H9 (cell line): Measurements from ENCODE around the gene SOBP. TPM values are rescaled to one million over a fixed set of nuclear protein-coding genes. Genes with fewer than 3 reads are reported as not detected.

Experiments
- DNase-seq: peaks from one replicate; pipeline ENCODE4 v3.0.0-alpha.2; 2017
- H2AFZ ChIP-seq: one replicate; pipeline ENCODE4 v1.6.1; 2013; ENCODE audit warnings: mild to moderate bottlenecking, low read length, control low read depth, moderate library complexity
- H2AK5ac ChIP-seq: 2 replicates; pipeline ENCODE4 v1.6.1; 2013; ENCODE audit warnings: low read length, control low read depth, mixed read lengths; ENCODE audit not compliant: insufficient read length
- H2BK120ac ChIP-seq: one replicate; pipeline ENCODE4 v1.6.1; 2013; ENCODE audit warnings: low read depth, mild to moderate bottlenecking, low read length, control low read depth, inconsistent platforms; ENCODE audit not compliant: poor library complexity, severe bottlenecking
- H2BK12ac ChIP-seq: 2 replicates; pipeline ENCODE4 v1.6.1; 2013; ENCODE audit warnings: low read length, control low read depth, mixed read lengths, low read depth; ENCODE audit not compliant: insufficient read length
- H2BK15ac ChIP-seq: 2 replicates; pipeline ENCODE4 v1.6.1; 2013; ENCODE audit warnings: low read depth, low read length, control low read depth
- H2BK20ac ChIP-seq: one replicate; pipeline ENCODE4 v1.6.1; 2013; ENCODE audit warnings: low read depth, mild to moderate bottlenecking, low read length, control low read depth, inconsistent platforms; ENCODE audit not compliant: poor library complexity, severe bottlenecking
- H2BK5ac ChIP-seq: 2 replicates; pipeline ENCODE4 v1.6.1; 2013; ENCODE audit warnings: low read length, control low read depth, mixed read lengths; ENCODE audit not compliant: insufficient read length
- H3K14ac ChIP-seq: 2 replicates; pipeline ENCODE4 v1.6.1; 2013; ENCODE audit warnings: low read length, control low read depth; ENCODE audit not compliant: insufficient read depth
- H3K18ac ChIP-seq: 2 replicates; pipeline ENCODE4 v1.6.1; 2013; ENCODE audit warnings: low read depth, mild to moderate bottlenecking, mixed read lengths, low read length, control low read depth; ENCODE audit not compliant: insufficient read length
- H3K23ac ChIP-seq: 2 replicates; pipeline ENCODE4 v1.6.1; 2013; ENCODE audit warnings: low read length, control low read depth, mixed read lengths, low read depth; ENCODE audit not compliant: insufficient read length
- H3K23me2 ChIP-seq: 2 replicates; pipeline ENCODE4 v1.6.1; 2013; ENCODE audit warnings: low read depth, mild to moderate bottlenecking, mixed read lengths, low read length, control low read depth; ENCODE audit not compliant: insufficient read length, poor library complexity, severe bottlenecking
- H3K27ac ChIP-seq: 2 replicates; pipeline ENCODE4 v1.5.1; 2013; ENCODE audit warnings: low read length, control low read depth, mixed read lengths, low read depth; ENCODE audit not compliant: insufficient read length
- H3K27me3 ChIP-seq: 2 replicates; pipeline ENCODE4 v1.6.1; 2013; ENCODE audit warnings: low read length, control low read depth, inconsistent platforms; ENCODE audit not compliant: insufficient read depth
- H3K4ac ChIP-seq: 2 replicates; pipeline ENCODE4 v1.6.1; 2013; ENCODE audit warnings: low read depth, mild to moderate bottlenecking, control low read depth, inconsistent platforms, low read length, moderate library complexity
- H3K4me1 ChIP-seq: 2 replicates; pipeline ENCODE4 v1.6.1; 2013; ENCODE audit warnings: low read length, control low read depth, inconsistent platforms; ENCODE audit not compliant: insufficient read depth
- H3K4me2 ChIP-seq: 2 replicates; pipeline ENCODE4 v1.6.1; 2013; ENCODE audit warnings: low read length, control low read depth, mixed read lengths; ENCODE audit not compliant: insufficient read length, insufficient read depth
- H3K56ac ChIP-seq: 2 replicates; pipeline ENCODE4 v1.6.1; 2013; ENCODE audit warnings: low read depth, mild to moderate bottlenecking, mixed read lengths, low read length, control low read depth; ENCODE audit not compliant: insufficient read length
- H3K79me1 ChIP-seq: 2 replicates; pipeline ENCODE4 v1.6.1; 2013; ENCODE audit warnings: low read depth, mild to moderate bottlenecking, moderate library complexity, low read length, control low read depth, inconsistent platforms; ENCODE audit not compliant: insufficient read depth, poor library complexity, severe bottlenecking
- H3K79me2 ChIP-seq: 2 replicates; pipeline ENCODE4 v1.6.1; 2013; ENCODE audit warnings: low read length, control low read depth, inconsistent platforms; ENCODE audit not compliant: insufficient read depth
- H3K9ac ChIP-seq: 2 replicates; pipeline ENCODE4 v1.6.1; 2013; ENCODE audit warnings: low read length, control low read depth, mixed read lengths; ENCODE audit not compliant: insufficient read length; ENCODE audit errors: extremely low read depth
- H3K9me3 ChIP-seq: one replicate; pipeline ENCODE4 v1.6.1; 2013; ENCODE audit warnings: low read depth, low read length, inconsistent platforms; ENCODE audit not compliant: control insufficient read depth
- H3T11ph ChIP-seq: one replicate; pipeline ENCODE4 v1.6.1; 2013; ENCODE audit warnings: mild to moderate bottlenecking, low read length, control low read depth, inconsistent platforms
- H4K20me1 ChIP-seq: one replicate; pipeline ENCODE4 v1.6.1; 2013; ENCODE audit not compliant: control insufficient read depth, insufficient read length, insufficient read depth
- H4K5ac ChIP-seq: 2 replicates; pipeline ENCODE4 v1.6.1; 2013; ENCODE audit warnings: low read depth, mild to moderate bottlenecking, mixed read lengths, low read length, control low read depth; ENCODE audit not compliant: insufficient read length
- H4K8ac ChIP-seq: replicated peaks from 2 replicates; pipeline ENCODE4 v1.6.1; 2013; ENCODE audit warnings: low read length, control low read depth, mixed read lengths, low read depth; ENCODE audit not compliant: insufficient read length
- H4K91ac ChIP-seq: 2 replicates; pipeline ENCODE4 v1.6.1; 2013; ENCODE audit warnings: low read depth, mild to moderate bottlenecking, moderate library complexity, mixed read lengths, low read length, control low read depth; ENCODE audit not compliant: insufficient read length
- H3K27ac Mint-ChIP-seq, 3 experiments: 2 replicates in 2 of 3; 3 replicates in 1 of 3; pipeline ENCODE4 v1.8.0; 2020 to 2021; ENCODE audit warnings: mixed read lengths in 3 of 3, mild to moderate bottlenecking in 1 of 3, moderate library complexity in 1 of 3
- H3K27me3 Mint-ChIP-seq: 2 replicates; pipeline ENCODE4 v1.8.0; 2021; ENCODE audit warnings: low read depth, mild to moderate bottlenecking, moderate library complexity, mixed read lengths
- H3K36me3 Mint-ChIP-seq, 3 experiments: 2 replicates in 2 of 3; 3 replicates in 1 of 3; pipeline ENCODE4 v1.8.0; 2020 to 2021; ENCODE audit warnings: low read depth in 3 of 3, mixed read lengths in 3 of 3; ENCODE audit not compliant: insufficient read depth in 1 of 3
- H3K4me1 Mint-ChIP-seq, 2 experiments: 2 replicates each; pipeline ENCODE4 v1.8.0; 2020; ENCODE audit warnings: mixed read lengths in 2 of 2
- H3K4me3 Mint-ChIP-seq, 2 experiments: 2 replicates in 1 of 2; 3 replicates in 1 of 2; pipeline ENCODE4 v1.8.0; 2020 to 2021; ENCODE audit warnings: mild to moderate bottlenecking in 2 of 2, mixed read lengths in 2 of 2, moderate library complexity in 1 of 2
- H3K9me3 Mint-ChIP-seq, 2 experiments: 2 replicates in 1 of 2; 3 replicates in 1 of 2; pipeline ENCODE4 v1.8.0; 2020; ENCODE audit warnings: mild to moderate bottlenecking in 2 of 2, mixed read lengths in 2 of 2, moderate library complexity in 1 of 2
- WGBS: extraction: QIAGEN DNeasy Blood & Tissue Kit; methylation state at CpG from one replicate; pipeline ENCODE4 v1.1.7; 2013; ENCODE audit warnings: missing lambda C conversion rate, low lambda C conversion rate, mixed read lengths; ENCODE audit not compliant: insufficient read length; ENCODE audit errors: extremely low coverage; 5-methylcytosine and 5-hydroxymethylcytosine counted together
- total RNA-seq: library from RNA; stranded (reverse); gene quantifications from 2 replicates; pipeline ENCODE4 v1.2.1, GENCODE V29; 2021
- TF ChIP-seq, protein P1 (sequence below): fragments of 200-600 bp; sonication (generic); conservative IDR thresholded peaks from 3 replicates; pipeline ENCODE4 v1.8.0; 2021; ENCODE audit warnings: antibody characterized with exemption, mild to moderate bottlenecking

SOBP gene
- total RNA-seq, 1 experiment from 2014 or later: 4.3 TPM

DNA sequence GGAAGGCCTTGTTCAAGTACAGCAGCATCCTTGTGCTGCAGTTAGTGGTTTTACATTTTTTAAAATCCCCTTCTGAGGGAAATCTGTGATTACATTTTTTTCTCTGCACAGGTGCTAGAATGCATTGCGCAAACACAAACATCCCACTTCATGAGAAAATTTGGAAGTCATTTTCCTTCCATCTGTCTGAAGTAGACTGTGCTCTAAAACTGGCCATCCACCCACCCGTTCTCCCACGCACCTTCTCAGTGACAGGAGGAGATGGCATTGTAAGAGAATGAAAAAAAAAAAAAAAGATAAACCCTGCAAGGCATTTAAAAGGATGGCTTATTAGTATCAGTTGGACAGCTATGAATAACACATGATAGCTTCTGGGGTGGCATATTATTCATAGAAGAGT lies 65.0 kb downstream of the SOBP start:
- no peak for DNase-seq
- no peaks in the 10 kb centered on the region for H3K4me1 ChIP-seq
- H3K79me2 ChIP-seq: no peaks in the 10 kb centered on the region
- no peak overlapping the region for H4K5ac ChIP-seq
- H3K27me3 ChIP-seq: no peaks in the 10 kb centered on the region
- no peak overlapping the region for H2BK15ac ChIP-seq
- no peak overlapping the region for H2BK120ac ChIP-seq
- no peak overlapping the region for H4K8ac ChIP-seq
- no peaks in the 10 kb centered on the region for H3K79me1 ChIP-seq
- H3K9me3 ChIP-seq: no peaks in the 10 kb centered on the region
- no CpG with 5 or more reads among the region's 3 CpGs for WGBS
- H3K4me2 ChIP-seq: no peak overlapping the region
- Mint-ChIP-seq H3K27me3 (no peaks in the 10 kb centered on the region), H3K27ac (no peak overlapping the region), H3K9me3 (no peaks in the 10 kb centered on the region), H3K4me3 (no peak overlapping the region), H3K4me1 (peaks cover 12% of the 10 kb centered on the region in 2 experiments), H3K36me3 (no peaks in the 10 kb centered on the region)
- H3K18ac ChIP-seq: no peak overlapping the region
- H2BK12ac ChIP-seq: no peak overlapping the region
- H3K4ac ChIP-seq: no peak overlapping the region
- H2AFZ ChIP-seq: no peak overlapping the region
- H2BK5ac ChIP-seq: no peak overlapping the region
- H3T11ph ChIP-seq: no peak overlapping the region
- TF ChIP-seq, protein P1, sequence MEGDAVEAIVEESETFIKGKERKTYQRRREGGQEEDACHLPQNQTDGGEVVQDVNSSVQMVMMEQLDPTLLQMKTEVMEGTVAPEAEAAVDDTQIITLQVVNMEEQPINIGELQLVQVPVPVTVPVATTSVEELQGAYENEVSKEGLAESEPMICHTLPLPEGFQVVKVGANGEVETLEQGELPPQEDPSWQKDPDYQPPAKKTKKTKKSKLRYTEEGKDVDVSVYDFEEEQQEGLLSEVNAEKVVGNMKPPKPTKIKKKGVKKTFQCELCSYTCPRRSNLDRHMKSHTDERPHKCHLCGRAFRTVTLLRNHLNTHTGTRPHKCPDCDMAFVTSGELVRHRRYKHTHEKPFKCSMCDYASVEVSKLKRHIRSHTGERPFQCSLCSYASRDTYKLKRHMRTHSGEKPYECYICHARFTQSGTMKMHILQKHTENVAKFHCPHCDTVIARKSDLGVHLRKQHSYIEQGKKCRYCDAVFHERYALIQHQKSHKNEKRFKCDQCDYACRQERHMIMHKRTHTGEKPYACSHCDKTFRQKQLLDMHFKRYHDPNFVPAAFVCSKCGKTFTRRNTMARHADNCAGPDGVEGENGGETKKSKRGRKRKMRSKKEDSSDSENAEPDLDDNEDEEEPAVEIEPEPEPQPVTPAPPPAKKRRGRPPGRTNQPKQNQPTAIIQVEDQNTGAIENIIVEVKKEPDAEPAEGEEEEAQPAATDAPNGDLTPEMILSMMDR: no peak
- no peak overlapping the region for H3K56ac ChIP-seq
- no peak overlapping the region for H3K14ac ChIP-seq
- no peaks in the 10 kb centered on the region for H4K20me1 ChIP-seq
- H4K91ac ChIP-seq: no peak overlapping the region
- H3K23me2 ChIP-seq: no peaks in the 10 kb centered on the region
- no peak overlapping the region for H2AK5ac ChIP-seq
- no peak overlapping the region for H3K9ac ChIP-seq
- no peak overlapping the region for H3K23ac ChIP-seq
- no peak overlapping the region for H2BK20ac ChIP-seq
- no peak overlapping the region for H3K27ac ChIP-seq
